GM12878 (cell line): Measurements from ENCODE around the gene SCD5.

Source experiments
- ATF7 ChIP-seq: fragments of 450-650 bp; IDR thresholded peaks from 2 replicates; pipeline ENCODE4 v1.6.1; 2016; ENCODE audit warnings: low read depth, mild to moderate bottlenecking
- TAF1 ChIP-seq: IDR thresholded peaks from 2 replicates; pipeline ENCODE4 v1.6.1; 2011; ENCODE audit warnings: mild to moderate bottlenecking, low read depth, low read length, borderline replicate concordance
- ZBED1 ChIP-seq: IDR thresholded peaks from 2 replicates; pipeline ENCODE4 v1.6.1; 2016; ENCODE audit warnings: borderline replicate concordance

DNA sequence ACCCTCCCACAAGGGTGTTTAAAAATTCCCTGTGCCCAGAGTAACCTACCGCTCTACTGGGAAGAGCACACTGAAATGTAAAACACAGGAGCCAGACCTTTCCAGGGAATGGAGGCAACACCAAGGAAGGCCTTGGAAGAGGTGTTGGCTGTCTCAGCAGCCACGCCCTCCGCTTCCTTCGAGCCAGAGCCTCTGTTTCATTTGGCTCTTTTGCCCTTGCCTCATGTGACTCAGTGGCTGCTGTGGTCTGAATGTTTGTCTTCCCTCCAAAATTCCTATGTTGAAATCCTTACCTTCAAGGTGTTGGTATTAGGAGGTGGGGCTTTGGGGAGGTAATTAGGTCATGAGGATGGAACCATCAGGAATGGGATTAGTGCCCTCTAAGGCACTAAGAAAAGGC lies 11.3 kb downstream of the SCD5 start:
- TF ChIP-seq TAF1 (no peak), ZBED1 (no peak), ATF7 (no peak)
